OCI-LY3 (cell line): ENCODE data around the gene KLHDC7A.

Experiments used
- CTCF ChIP-seq: fragments of 200-600, 300-600 bp; sonication (generic); IDR thresholded peaks from 2 replicates; pipeline ENCODE4 v1.5.1; 2014; ENCODE audit warnings: antibody characterized with exemption, low read length, low read depth
- EZH2phosphoT487 ChIP-seq: fragments of 200-600 bp; shearing (Covaris generic); IDR thresholded peaks from 2 replicates; pipeline ENCODE4 v1.6.1; 2018; ENCODE audit warnings: antibody characterized with exemption, mixed run types, low read depth

GRCh38 chr1:18446751-18447150 lies 34.0 kb upstream of the KLHDC7A start:
- TF ChIP-seq CTCF: no peak
- TF ChIP-seq EZH2phosphoT487: no peak
